HG03378 (cell line): ENCODE measurements around the gene SYT3.
A peak's percentile ranks its signal among the peaks of the same experiment; 100 is the strongest.

Experiments used
- ATAC-seq: cut with Tn5 transposase; IDR thresholded peaks from one replicate; pipeline ENCODE4 v1.9.1; 2021; ENCODE audit warnings: mild to moderate bottlenecking, moderate library complexity; ENCODE audit not compliant: unreplicated experiment

SYT3 gene

GRCh38 chr19:50661766-50662650, 22.3 kb upstream of the SYT3 start:
- ATAC-seq: no peak

- ATAC-seq: no peak
These were observed 21.3 kb upstream of the SYT3 start for GRCh38 chr19:50661023-50661422.

GRCh38 chr19:50660088-50660366, 20.3 kb upstream of the SYT3 start:
- no peak for ATAC-seq

GRCh38 chr19:50659318-50660087, 19.8 kb upstream of the SYT3 start:
- ATAC-seq: no peak

- no peak for ATAC-seq
These were observed 19.0 kb upstream of the SYT3 start for GRCh38 chr19:50658441-50659317.

- ATAC-seq: peak; percentile 63
These were observed 18.2 kb upstream of the SYT3 start for GRCh38 chr19:50657712-50658440.

- ATAC-seq: no peak
These were observed 17.6 kb upstream of the SYT3 start for GRCh38 chr19:50657222-50657669.

GRCh38 chr19:50654882-50655281, 15.2 kb upstream of the SYT3 start:
- ATAC-seq: no peak

- no peak for ATAC-seq
These were observed 13.0 kb upstream of the SYT3 start for GRCh38 chr19:50652722-50653121.

GRCh38 chr19:50651174-50651573, 11.5 kb upstream of the SYT3 start:
- ATAC-seq: no peak

- no peak for ATAC-seq
These were observed 10.0 kb upstream of the SYT3 start, which contains the start of gene C19orf81 for GRCh38 chr19:50649433-50650391. Gene C19orf81 (plus strand): TSS chr19:50649445. CDS start chr19:50649445, 0 bp downstream.

GRCh38 chr19:50648659-50649058, 9.0 kb upstream of the SYT3 start:
- no peak for ATAC-seq

GRCh38 chr19:50647879-50648615, 8.4 kb upstream of the SYT3 start:
- no peak for ATAC-seq

- no peak for ATAC-seq
These were observed 6.6 kb upstream of the SYT3 start for GRCh38 chr19:50646074-50646807.

- no peak for ATAC-seq
These were observed 5.4 kb upstream of the SYT3 start for GRCh38 chr19:50645107-50645506.

GRCh38 chr19:50644315-50644915, 4.7 kb upstream of the SYT3 start:
- no peak for ATAC-seq

- ATAC-seq: no peak
These were observed 687 bp upstream of the SYT3 start for GRCh38 chr19:50640368-50640767.

GRCh38 chr19:50638600-50638999, 1.1 kb downstream of the SYT3 start:
- ATAC-seq: no peak
